ENCODE measurements around the gene REEP6. TPM values are rescaled to one million over a fixed set of nuclear protein-coding genes. Genes with fewer than 3 reads are reported as not detected.
"Not testable (repeated sequence)": the region's sequence is repeated elsewhere in the genome, so short reads cannot be mapped to it uniquely, and the experiment has no call there.

REEP6 gene
- total and polyA plus RNA-seq, 4 donors = 2.5 to 7.6 (median 4.9) TPM

DNA sequence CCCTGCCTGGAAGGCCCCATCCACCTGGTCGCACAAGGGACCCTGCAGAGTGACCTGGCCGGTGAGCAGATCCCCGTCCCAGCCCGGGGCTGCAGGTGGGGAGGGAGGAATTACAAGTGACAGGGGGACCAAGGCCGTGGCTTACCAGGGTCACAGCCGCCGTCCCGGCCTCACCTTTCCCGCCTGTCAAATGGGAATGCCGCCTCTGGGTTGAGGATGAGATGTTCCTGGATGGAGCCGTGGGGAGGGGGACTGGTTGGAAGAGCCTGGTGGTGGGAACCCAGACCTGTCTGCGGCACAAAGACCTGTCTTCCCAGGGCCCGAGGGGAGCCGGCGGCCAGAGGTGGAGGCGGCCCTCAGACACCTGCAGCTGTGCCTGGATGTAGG is 38.4 kb downstream of the REEP6 start:
- no peak for DNase-seq
- H3K27ac ChIP-seq (ENCODE audit: low read depth in 1 of 2, low read length in 1 of 2) = no peak overlapping the region
- H3K9me3 ChIP-seq (ENCODE audit: control insufficient read depth in 4 of 4, insufficient read depth in 3 of 4, low read length in 3 of 4) = peaks cover 0 to 9% (median 0%) of the 10 kb centered on the region in 4 donors
- H3K4me1 ChIP-seq (ENCODE audit: control insufficient read depth in 5 of 5, insufficient read depth in 5 of 5, low read length in 5 of 5) = peaks cover 0 to 2% (median 0%) of the 10 kb centered on the region in 5 donors
- no peak overlapping the region for H3K9ac ChIP-seq (ENCODE audit: insufficient read depth in 1 of 2, low read length in 2 of 2)
- TF ChIP-seq CTCF (IDR thresholded peaks at IDR 0.05; ENCODE audit: control extremely low read depth, extremely low read depth) = no peak
- H3K36me3 ChIP-seq (ENCODE audit: control insufficient read depth in 4 of 4, insufficient read depth in 4 of 4, low read length in 4 of 4) = no peaks in the 10 kb centered on the region
- 82 to 86% methylated on average over 16 of the region's 16 CpGs for WGBS, 2 donors
- no peak for ATAC-seq (ENCODE audit: insufficient read depth, low FRiP score)
- peaks cover 10 to 23% (median 18%) of the 10 kb centered on the region in 3 donors for H3K27me3 ChIP-seq (ENCODE audit: control insufficient read depth in 3 of 3, insufficient read depth in 3 of 3, low read length in 2 of 3)
- no peak overlapping the region for H3K4me3 ChIP-seq

GRCh38 chr19:1530856-1531255 is 39.9 kb downstream of the REEP6 start:
- not testable (repeated sequence) for H3K4me1 ChIP-seq (ENCODE audit: control insufficient read depth in 5 of 5, insufficient read depth in 5 of 5, low read length in 5 of 5); H3K4me3 ChIP-seq; DNase-seq; H3K9me3 ChIP-seq (ENCODE audit: control insufficient read depth in 4 of 4, insufficient read depth in 3 of 4, low read length in 3 of 4); H3K27ac ChIP-seq (ENCODE audit: low read depth in 1 of 2, low read length in 1 of 2); H3K9ac ChIP-seq (ENCODE audit: insufficient read depth in 1 of 2, low read length in 2 of 2); H3K36me3 ChIP-seq (ENCODE audit: control insufficient read depth in 4 of 4, insufficient read depth in 4 of 4, low read length in 4 of 4); ATAC-seq (ENCODE audit: insufficient read depth, low FRiP score)
- 91% methylated on average over 11 of the region's 11 CpGs for WGBS, 2 donors
- peaks cover 1 to 20% (median 4%) of the 10 kb centered on the region in 3 donors for H3K27me3 ChIP-seq (ENCODE audit: control insufficient read depth in 3 of 3, insufficient read depth in 3 of 3, low read length in 2 of 3)

DNA sequence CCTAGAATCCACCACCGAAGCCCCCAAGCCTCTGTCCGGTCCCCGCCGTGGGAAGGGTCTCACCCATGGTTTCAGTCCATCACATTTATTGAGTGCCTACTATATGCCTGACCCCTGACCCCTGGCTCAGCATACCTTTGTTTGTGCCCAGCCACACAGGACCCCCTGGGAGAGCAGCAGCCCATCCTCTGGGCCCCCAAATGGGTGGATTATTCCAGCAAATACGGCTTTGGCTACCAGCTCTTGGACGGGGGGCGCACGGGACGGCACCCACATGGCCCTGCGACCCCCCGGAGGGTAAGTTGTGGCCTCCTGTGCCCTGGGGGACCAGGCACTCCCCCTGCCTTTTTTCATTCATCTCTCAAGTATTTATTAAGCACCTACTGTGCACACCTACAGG is 40.6 kb downstream of the REEP6 start:
- Histone ChIP-seq H3K4me1 (ENCODE audit: control insufficient read depth in 5 of 5, insufficient read depth in 5 of 5, low read length in 5 of 5) (no peaks in the 10 kb centered on the region), H3K4me3 (no peak overlapping the region), H3K9me3 (ENCODE audit: control insufficient read depth in 4 of 4, insufficient read depth in 3 of 4, low read length in 3 of 4) (peaks cover 0 to 3% (median 0%) of the 10 kb centered on the region in 4 donors), H3K9ac (ENCODE audit: insufficient read depth in 1 of 2, low read length in 2 of 2) (no peak overlapping the region), H3K27me3 (ENCODE audit: control insufficient read depth in 3 of 3, insufficient read depth in 3 of 3, low read length in 2 of 3) (peaks cover 0 to 13% (median 0%) of the 10 kb centered on the region in 3 donors), H3K27ac (ENCODE audit: low read depth in 1 of 2, low read length in 1 of 2) (no peak overlapping the region), H3K36me3 (ENCODE audit: control insufficient read depth in 4 of 4, insufficient read depth in 4 of 4, low read length in 4 of 4) (no peaks in the 10 kb centered on the region)
- TF ChIP-seq CTCF (IDR thresholded peaks at IDR 0.05; ENCODE audit: control extremely low read depth, extremely low read depth) = no peak
- ATAC-seq (ENCODE audit: insufficient read depth, low FRiP score) = no peak
- WGBS, 2 donors = 81 to 82% methylated on average over 11 of the region's 11 CpGs
- DNase-seq = no peak

DNA sequence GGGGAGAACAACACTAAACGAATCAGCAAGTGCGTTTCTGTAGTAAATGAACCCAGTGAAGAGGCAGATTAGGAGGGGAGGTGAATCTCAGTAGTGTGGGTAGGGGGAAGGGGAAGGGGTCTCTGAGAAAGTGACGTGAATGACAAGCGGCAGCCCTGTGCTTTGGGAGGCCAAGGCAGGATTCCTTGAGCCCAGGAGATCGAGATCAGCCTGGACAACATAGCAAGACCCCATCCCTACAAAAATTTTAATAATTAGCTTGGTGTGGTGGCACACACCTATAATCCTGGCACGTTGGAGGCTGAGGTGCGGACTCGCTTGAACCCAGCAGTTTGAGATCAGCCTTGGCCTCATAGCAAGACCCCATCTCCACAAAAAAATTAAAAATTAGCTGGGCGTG is 41.0 kb downstream of the REEP6 start:
- H3K36me3 ChIP-seq (ENCODE audit: control insufficient read depth in 4 of 4, insufficient read depth in 4 of 4, low read length in 4 of 4) = no peaks in the 10 kb centered on the region
- no peak overlapping the region for H3K4me3 ChIP-seq
- no peak overlapping the region for H3K9ac ChIP-seq (ENCODE audit: insufficient read depth in 1 of 2, low read length in 2 of 2)
- H3K27me3 ChIP-seq (ENCODE audit: control insufficient read depth in 3 of 3, insufficient read depth in 3 of 3, low read length in 2 of 3) = peaks cover 0 to 12% (median 0%) of the 10 kb centered on the region in 3 donors
- H3K27ac ChIP-seq (ENCODE audit: low read depth in 1 of 2, low read length in 1 of 2) = no peak overlapping the region
- H3K9me3 ChIP-seq (ENCODE audit: control insufficient read depth in 4 of 4, insufficient read depth in 3 of 4, low read length in 3 of 4) = peaks cover 0 to 3% (median 0%) of the 10 kb centered on the region in 4 donors
- no peak for TF ChIP-seq CTCF (IDR thresholded peaks at IDR 0.05; ENCODE audit: control extremely low read depth, extremely low read depth)
- WGBS, 2 donors = 86 to 91% methylated on average over 9 of the region's 9 CpGs
- no peak for DNase-seq
- H3K4me1 ChIP-seq (ENCODE audit: control insufficient read depth in 5 of 5, insufficient read depth in 5 of 5, low read length in 5 of 5) = no peaks in the 10 kb centered on the region
- ATAC-seq (ENCODE audit: insufficient read depth, low FRiP score) = no peak

Data from lung (tissue), 12 donors.